Endothelial cell of umbilical vein (primary cell): ENCODE measurements around the gene GPATCH2. TPM values are rescaled to one million over a fixed set of nuclear protein-coding genes. Genes with fewer than 3 reads are reported as not detected.

Experiments used
- BruUV-seq: library from RNA; stranded (reverse); fragments of 400-500 nt; replicated peaks from 2 replicates; lab custom pipeline; 2021; lab: Mats Ljungman, UMichigan
- CTCF ChIA-PET: fragments of 300-600, 350-600 bp; sonication (Branson Sonifier 250); formaldehyde crosslinking; loops from one replicate; lab custom pipeline; 2021; ENCODE audit warnings: antibody characterized with exemption, inconsistent platforms; lab: Charles Lee
- POLR2A ChIA-PET: fragments of 300-600, 350-600 bp; sonication (Branson Sonifier 250); formaldehyde crosslinking; loops from one replicate; lab custom pipeline; 2021; ENCODE audit warnings: antibody characterized with exemption, inconsistent platforms; lab: Charles Lee
- DNase-seq: peaks from one replicate; pipeline ENCODE4 v3.0.0-alpha.2; 2011; ENCODE audit warnings: low read depth, low spot score
- FAIRE-seq: peaks from 2 replicates; lab custom pipeline; 2011; peaks lifted over from hg19 to GRCh38; lab: Jason Lieb, UNC
- H2AFZ ChIP-seq: 2 replicates; pipeline ENCODE4 v1.6.0; 2012; ENCODE audit warnings: low read depth, low read length, control low read depth, inconsistent platforms
- H3K27ac ChIP-seq: 2 replicates; pipeline ENCODE4 v1.5.1; 2011; ENCODE audit warnings: low read depth, mild to moderate bottlenecking, control low read depth, low read length, moderate library complexity; ENCODE audit not compliant: insufficient read depth
- H3K27me3 ChIP-seq, 2 experiments: 2 replicates each; pipeline versions ENCODE4 v1.6.0 to v1.6.1; 2011; ENCODE audit warnings: low read length in 2 of 2, mixed read lengths in 1 of 2; ENCODE audit not compliant: control insufficient read depth in 2 of 2, insufficient read depth in 2 of 2
- H3K36me3 ChIP-seq, 2 experiments: 2 replicates in 1 of 2; 3 replicates in 1 of 2; pipeline ENCODE4 v1.5.1; 2011; ENCODE audit warnings: low read length in 2 of 2, mild to moderate bottlenecking in 1 of 2, moderate library complexity in 1 of 2; ENCODE audit not compliant: control insufficient read depth in 2 of 2, insufficient read depth in 2 of 2; ENCODE audit errors: extremely low read depth in 1 of 2
- H3K4me1 ChIP-seq: 3 replicates; pipeline ENCODE4 v1.5.1; 2011; ENCODE audit warnings: mild to moderate bottlenecking, low read length; ENCODE audit not compliant: control insufficient read depth, insufficient read depth; ENCODE audit errors: extremely low read depth
- H3K4me2 ChIP-seq: 2 replicates; pipeline ENCODE4 v1.6.1; 2011; ENCODE audit warnings: low read length, control low read depth, mixed read lengths; ENCODE audit not compliant: insufficient read depth
- H3K4me3 ChIP-seq, 3 experiments: fragments of 200-600 bp in 1 of 3; sonication (generic), shearing (Covaris generic) in 1 of 3; replicated peaks in 1 of 3; 2 replicates each; pipeline ENCODE4 v1.5.1; 2011 to 2016; ENCODE audit warnings: control low read depth in 3 of 3, low read length in 3 of 3, mild to moderate bottlenecking in 2 of 3, inconsistent platforms in 1 of 3, low read depth in 1 of 3, moderate library complexity in 1 of 3; ENCODE audit not compliant: insufficient read depth in 1 of 3
- H3K79me2 ChIP-seq: 2 replicates; pipeline ENCODE4 v1.6.0; 2012; ENCODE audit warnings: low read length, inconsistent platforms; ENCODE audit not compliant: control insufficient read depth, insufficient read depth
- H3K9ac ChIP-seq: replicated peaks from 2 replicates; pipeline ENCODE3; 2011; ENCODE audit warnings: low read length, control low read depth; ENCODE audit not compliant: insufficient read depth; ENCODE audit errors: extremely low read depth
- H3K9me1 ChIP-seq: replicated peaks from 3 replicates; pipeline ENCODE4 v1.6.0; 2011; ENCODE audit warnings: mild to moderate bottlenecking, low read length; ENCODE audit not compliant: control insufficient read depth, insufficient read depth; ENCODE audit errors: extremely low read depth
- H3K9me3 ChIP-seq: replicated peaks from 2 replicates; pipeline ENCODE4 v1.5.1; 2012; ENCODE audit warnings: low read length, inconsistent platforms; ENCODE audit not compliant: control insufficient read depth, insufficient read depth
- H4K20me1 ChIP-seq: replicated peaks from 2 replicates; pipeline ENCODE3; 2011; ENCODE audit warnings: mild to moderate bottlenecking, low read length; ENCODE audit not compliant: control insufficient read depth, insufficient read depth; ENCODE audit errors: extremely low read depth
- CTCF ChIP-seq, 2 donors: IDR thresholded peaks; 1 replicate in 1 of 2; 2 replicates in 1 of 2; pipeline ENCODE4 v1.5.1; 2011; ENCODE audit warnings: low read length in 2 of 2, mild to moderate bottlenecking in 2 of 2, moderate library complexity in 2 of 2, control low read depth in 1 of 2, inconsistent platforms in 1 of 2, low read depth in 1 of 2; ENCODE audit not compliant: insufficient read depth in 1 of 2; ENCODE audit errors: extremely low read depth in 1 of 2
- EZH2 ChIP-seq: IDR thresholded peaks from 2 replicates; pipeline ENCODE4 v1.6.1; 2012; ENCODE audit warnings: borderline replicate concordance, low read depth, mild to moderate bottlenecking, moderate library complexity, low read length, inconsistent platforms; ENCODE audit not compliant: severe bottlenecking
- FOS ChIP-seq: IDR thresholded peaks from 2 replicates; pipeline ENCODE4 v1.6.1; 2011; ENCODE audit warnings: mild to moderate bottlenecking, low read length, moderate library complexity, borderline replicate concordance; ENCODE audit not compliant: insufficient read depth
- GATA2 ChIP-seq: IDR thresholded peaks from 2 replicates; pipeline ENCODE4 v1.7.0; 2011; ENCODE audit warnings: low read depth, mild to moderate bottlenecking, moderate library complexity, mixed read lengths, low read length; ENCODE audit not compliant: insufficient read length, insufficient read depth
- JUN ChIP-seq: IDR thresholded peaks from 2 replicates; pipeline ENCODE4 v1.6.1; 2011; ENCODE audit warnings: borderline replicate concordance, low read depth; ENCODE audit not compliant: insufficient read length, insufficient read depth
- MAX ChIP-seq: IDR thresholded peaks from 2 replicates; pipeline ENCODE4 v1.6.1; 2011; ENCODE audit not compliant: insufficient read depth, insufficient read length
- MYC ChIP-seq: IDR thresholded peaks from one replicate; pipeline ENCODE4 v1.6.1; 2011; ENCODE audit warnings: mild to moderate bottlenecking, low read depth, low read length
- POLR2A ChIP-seq: IDR thresholded peaks from 2 replicates; pipeline ENCODE4 v1.6.1; 2012; ENCODE audit warnings: low read depth, mild to moderate bottlenecking, control low read depth, low read length
- POLR2AphosphoS5 ChIP-seq: IDR thresholded peaks from 2 replicates; pipeline ENCODE4 v1.6.1; 2012; ENCODE audit warnings: low read depth, mild to moderate bottlenecking, control low read depth, low read length, moderate library complexity; ENCODE audit not compliant: insufficient read depth
- dilution Hi-C: fragments of 300-500 bp; cut with MboI; formaldehyde crosslinking; loops from one replicate; pipeline ENCODE4 v1.15.0; 2019; ENCODE audit warnings: low sequenced_read_pairs; ENCODE audit not compliant: extremely low pct_ligation_motif_present
- intact Hi-C: fragments of 100-400 bp; cut with micrococcal nuclease; formaldehyde crosslinking; loops from one replicate; pipeline ENCODE4 v1.10.0; 2022
- polyA plus RNA-seq, 4 experiments: library from polyadenylated mRNA; depleted of rRNA in 3 of 4; stranded (reverse) in 3 of 4; unstranded in 1 of 4; fragments of >200 nt; gene quantifications; 2 replicates each; pipeline versions ENCODE4 v1.2.1 to v1.2.3, GENCODE V29; 2011 to 2012; ENCODE audit warnings: missing spikeins in 1 of 4
- total RNA-seq: library from RNA; stranded (reverse); gene quantifications from 2 replicates; pipeline ENCODE4 v1.2.3, GENCODE V29; 2021

The GPATCH2 gene
- total and polyA plus RNA-seq, 2 donors (not counting 3 experiments of a cell fraction or from before 2014, with no cell fraction given): 3.3 to 15.6 TPM

GRCh38 chr1:217564207-217564606 is 66.7 kb downstream of the GPATCH2 start:
- no peak for DNase-seq
- no peaks in the 10 kb centered on the region for H3K9me1 ChIP-seq
- H3K27ac ChIP-seq: no peak overlapping the region
- no peaks in the 10 kb centered on the region for H3K79me2 ChIP-seq
- CTCF ChIA-PET: interaction anchor here (1.8 kb wide), 1 partner anchor 14 kb away, joined by 5 read pairs; no protein-coding TSS in a partner anchor
- intact Hi-C loops (no loop called here), dilution Hi-C loops (no loop called here)
- no peak overlapping the region for H3K4me2 ChIP-seq
- no peaks in the 10 kb centered on the region for H4K20me1 ChIP-seq
- TF ChIP-seq JUN (no peak), POLR2AphosphoS5 (no peak), POLR2A (no peak), FOS (no peak), MAX (no peak), EZH2 (no peak), CTCF (IDR thresholded peaks at IDR 0.05; ENCODE audit: extremely low read depth in 1 of 2, insufficient read depth in 1 of 2, low read depth in 1 of 2, low read length in 2 of 2) (no peak), GATA2 (no peak), MYC (no peak)
- no peak overlapping the region for H2AFZ ChIP-seq
- no TSS peak for BruUV-seq
- H3K9me3 ChIP-seq: no peaks in the 10 kb centered on the region
- no peak overlapping the region for H3K9ac ChIP-seq
- POLR2A ChIA-PET: no interaction called here
- H3K4me3 ChIP-seq: no peak overlapping the region
- H3K27me3 ChIP-seq: no peaks in the 10 kb centered on the region
- no peaks in the 10 kb centered on the region for H3K36me3 ChIP-seq
- FAIRE-seq: no peak
- H3K4me1 ChIP-seq: no peaks in the 10 kb centered on the region
